HEK293T (cell line): ENCODE measurements around the gene BMPR1B.

Experiments
- BHLHE40 ChIP-seq: fragments of 450-650 bp; IDR thresholded peaks from 2 replicates; pipeline ENCODE4 v1.6.1; 2016; ENCODE audit warnings: mild to moderate bottlenecking, moderate library complexity, borderline replicate concordance
- FOXA1 ChIP-seq: fragments of 450-650 bp; IDR thresholded peaks from 2 replicates; pipeline ENCODE4 v1.6.1; 2016; ENCODE audit warnings: mild to moderate bottlenecking
- HDGF ChIP-seq: fragments of 450-650 bp; IDR thresholded peaks from 2 replicates; pipeline ENCODE4 v1.6.1; 2017; ENCODE audit warnings: antibody characterized with exemption, borderline replicate concordance
- L3MBTL2 ChIP-seq: fragments of 450-650 bp; conservative IDR thresholded peaks from 2 replicates; pipeline ENCODE4 v1.6.1; 2016; ENCODE audit warnings: mild to moderate bottlenecking
- SP1 ChIP-seq: fragments of 450-650 bp; IDR thresholded peaks from 2 replicates; pipeline ENCODE4 v1.6.1; 2017
- SUZ12 ChIP-seq: fragments of 450-650 bp; IDR thresholded peaks from 2 replicates; pipeline ENCODE4 v1.6.1; 2016; ENCODE audit warnings: mild to moderate bottlenecking

GRCh38 chr4:95018785-95019184 is 261.0 kb downstream of the BMPR1B start:
- TF ChIP-seq L3MBTL2: no peak
- TF ChIP-seq FOXA1: no peak
- TF ChIP-seq SP1: no peak
- TF ChIP-seq SUZ12: no peak
- no peak for TF ChIP-seq BHLHE40
- TF ChIP-seq HDGF: no peak
